NCI-H1694 (cell line): ENCODE data around the gene ALPL.
"Not testable (repeated sequence)": the region's sequence is repeated elsewhere in the genome, so short reads cannot be mapped to it uniquely, and the experiment has no call there.

ENCODE experiments used
- DNase-seq: peaks from one replicate; lab custom pipeline; 2025; lab: John Stamatoyannopoulos, UW

The ALPL gene

DNA sequence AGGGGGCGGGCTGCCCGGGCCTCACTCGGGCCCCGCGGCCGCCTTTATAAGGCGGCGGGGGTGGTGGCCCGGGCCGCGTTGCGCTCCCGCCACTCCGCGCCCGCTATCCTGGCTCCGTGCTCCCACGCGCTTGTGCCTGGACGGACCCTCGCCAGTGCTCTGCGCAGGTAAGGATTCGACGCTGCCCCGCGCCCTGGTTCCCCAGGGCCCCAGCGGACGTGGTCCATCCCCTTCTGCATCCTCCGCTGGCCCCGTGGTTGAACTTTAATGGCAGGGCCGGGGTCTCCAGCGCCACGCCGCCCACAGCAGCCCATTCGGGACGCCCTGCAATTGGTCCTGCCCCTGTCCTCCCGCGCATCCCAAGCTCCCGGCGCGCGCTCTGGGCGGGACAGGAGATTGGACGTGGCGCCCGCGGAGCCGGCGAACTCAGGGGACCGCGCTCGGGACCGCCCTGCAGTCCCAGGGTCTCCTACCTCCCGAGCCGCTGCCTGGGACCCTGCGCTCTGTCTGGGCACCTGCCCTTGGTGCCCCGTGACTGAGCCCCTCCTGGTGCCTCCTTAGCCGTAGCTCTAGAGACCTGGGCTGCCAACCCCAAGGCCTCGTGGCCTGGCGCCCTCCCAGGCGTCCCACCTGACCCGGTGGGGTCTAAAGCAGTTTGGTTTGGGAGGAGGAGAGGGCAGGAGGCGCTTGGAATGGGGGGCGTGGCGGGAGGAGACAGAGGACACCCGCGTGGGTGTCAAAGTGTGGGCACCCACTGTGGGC is at the start of gene ALPL:
Gene ALPL, plus strand, starts transcription at position 73 of the 762 bp plus-strand sequence. CDS start 44,659 bp downstream, outside the sequence.
- no peak for DNase-seq

DNA sequence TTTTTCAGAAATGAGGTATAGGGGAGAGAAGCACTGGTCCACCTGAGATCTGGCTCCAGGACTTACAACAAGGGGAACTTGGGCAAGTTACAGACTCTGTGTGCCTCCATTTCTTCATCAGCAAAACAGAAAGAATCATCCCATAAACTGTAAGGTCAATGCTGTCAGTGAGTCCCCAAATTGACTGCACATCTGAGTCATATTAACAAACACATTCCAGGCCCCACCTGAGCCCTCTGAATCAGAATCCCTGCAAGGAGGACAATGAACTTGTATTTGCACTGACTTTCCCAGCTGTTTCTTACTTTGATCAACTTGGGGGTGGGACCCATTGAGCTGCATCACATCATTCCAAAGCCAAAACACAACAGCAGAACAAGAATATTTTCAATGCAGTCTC is 44.1 kb upstream of the ALPL start:
- not testable (repeated sequence) for DNase-seq

DNA sequence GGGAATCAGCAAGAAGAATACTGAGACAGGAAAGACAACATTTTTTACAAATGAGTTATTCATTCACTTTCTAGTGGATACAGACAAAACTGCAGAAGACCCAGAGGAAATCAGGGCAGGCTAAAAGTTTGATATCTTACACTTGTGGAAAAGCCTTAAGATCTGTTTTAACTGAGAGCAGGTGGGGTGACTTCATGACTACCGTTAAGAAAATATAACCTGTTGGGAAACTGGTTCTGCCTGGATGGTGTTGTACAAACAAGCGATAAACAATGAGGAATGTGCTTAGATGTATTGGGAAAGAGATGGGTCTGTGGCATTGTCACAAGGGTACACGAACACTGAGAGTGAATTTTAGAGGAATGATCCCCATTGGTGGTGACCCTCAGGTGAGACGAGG is 41.3 kb upstream of the ALPL start:
- DNase-seq = not testable (repeated sequence)

DNA sequence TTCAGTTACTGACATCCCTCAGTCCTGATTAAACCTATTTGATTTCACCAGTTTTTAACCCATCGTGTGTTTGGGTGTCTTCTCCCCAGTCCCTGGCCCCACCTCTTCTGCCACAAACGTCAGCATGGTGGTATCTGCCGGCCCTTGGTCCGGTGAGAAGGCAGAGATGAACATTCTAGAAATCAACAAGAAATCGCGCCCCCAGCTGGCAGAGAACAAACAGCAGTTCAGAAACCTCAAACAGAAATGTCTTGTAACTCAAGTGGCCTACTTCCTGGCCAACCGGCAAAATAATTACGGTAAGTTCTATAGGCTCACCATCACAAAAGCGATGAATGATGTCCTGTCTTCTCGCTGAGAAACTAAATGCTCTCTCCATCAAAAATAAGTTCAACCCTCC is 40.6 kb upstream of the ALPL start:
- DNase-seq = no peak

DNA sequence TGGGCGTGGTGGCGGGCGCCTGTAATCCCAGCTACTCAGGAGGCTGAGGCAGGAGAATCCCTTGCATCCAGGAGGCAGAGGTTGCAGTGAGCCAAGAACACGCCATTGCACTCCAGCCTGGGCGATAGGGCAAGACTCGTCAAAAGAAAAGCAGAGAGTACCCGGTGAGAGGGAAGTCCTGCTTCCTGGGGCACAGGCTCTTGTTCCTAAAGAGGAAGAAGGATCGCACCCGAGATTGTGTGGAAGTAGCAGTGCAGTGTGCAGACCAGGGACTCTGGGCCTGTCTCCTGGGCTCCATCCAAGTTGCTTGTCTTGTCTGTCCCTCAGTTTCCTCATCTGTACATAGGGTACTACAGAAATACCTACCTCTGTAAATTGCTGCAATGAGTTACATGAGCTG is 39.6 kb upstream of the ALPL start:
- DNase-seq = no peak

DNA sequence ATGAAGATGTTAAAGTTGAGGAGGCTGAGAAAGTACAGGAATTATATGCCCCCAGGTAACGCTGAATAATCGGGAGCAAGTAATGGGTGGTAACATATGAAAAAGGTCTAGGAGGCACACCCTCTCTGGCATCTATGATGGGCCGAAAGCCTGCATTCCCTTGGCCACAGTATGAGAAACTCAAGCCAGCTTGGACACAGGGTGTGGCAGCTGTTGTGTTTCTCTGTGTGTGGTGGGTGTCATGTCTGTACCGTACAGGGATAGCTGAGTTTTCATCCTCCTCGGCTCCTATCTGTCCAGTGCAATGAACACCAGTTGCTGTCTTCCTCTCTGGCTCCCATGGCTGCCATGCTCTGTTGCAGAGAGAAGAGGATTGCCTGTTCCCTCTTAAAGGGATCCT is 36.4 kb upstream of the ALPL start:
- DNase-seq = no peak

DNA sequence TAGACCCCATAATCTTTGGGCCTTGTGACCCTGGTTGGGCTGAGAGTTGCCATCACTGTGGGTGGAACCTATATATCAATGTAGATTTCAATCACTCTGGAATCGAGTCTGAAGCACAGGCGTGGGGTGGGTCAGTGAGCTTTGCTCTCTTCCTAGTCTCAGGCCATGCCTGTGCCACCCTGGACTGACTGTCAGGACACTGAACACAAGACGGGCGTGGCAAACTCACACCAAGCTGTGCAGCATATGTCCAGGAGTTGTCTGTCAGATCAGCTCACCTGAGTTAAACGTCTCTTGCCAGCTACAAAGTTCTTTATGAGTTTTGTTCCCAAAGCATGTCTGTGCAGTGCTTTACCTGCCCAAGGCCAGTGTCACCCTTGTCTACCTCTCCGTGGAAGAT is 30.9 kb upstream of the ALPL start:
- DNase-seq = no peak

DNA sequence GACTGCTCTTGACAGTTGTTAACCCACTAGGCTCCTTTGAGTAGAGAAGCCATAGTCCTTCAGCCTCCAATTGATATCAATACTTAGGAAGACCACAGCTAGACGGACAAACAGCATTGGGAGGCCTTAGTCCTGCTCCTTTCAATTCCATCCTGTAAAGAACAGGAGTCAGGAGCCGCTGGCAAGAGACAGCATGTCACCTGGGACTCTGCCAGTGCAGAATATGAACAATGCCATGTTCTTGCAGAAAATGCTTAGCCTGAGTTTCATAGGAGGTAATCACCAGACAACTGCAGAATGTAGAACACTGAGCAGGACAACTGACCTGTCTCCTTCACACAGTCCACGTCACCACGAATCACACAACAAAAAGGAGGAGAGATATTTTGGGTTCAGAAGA is 25.3 kb upstream of the ALPL start:
- not testable (repeated sequence) for DNase-seq

DNA sequence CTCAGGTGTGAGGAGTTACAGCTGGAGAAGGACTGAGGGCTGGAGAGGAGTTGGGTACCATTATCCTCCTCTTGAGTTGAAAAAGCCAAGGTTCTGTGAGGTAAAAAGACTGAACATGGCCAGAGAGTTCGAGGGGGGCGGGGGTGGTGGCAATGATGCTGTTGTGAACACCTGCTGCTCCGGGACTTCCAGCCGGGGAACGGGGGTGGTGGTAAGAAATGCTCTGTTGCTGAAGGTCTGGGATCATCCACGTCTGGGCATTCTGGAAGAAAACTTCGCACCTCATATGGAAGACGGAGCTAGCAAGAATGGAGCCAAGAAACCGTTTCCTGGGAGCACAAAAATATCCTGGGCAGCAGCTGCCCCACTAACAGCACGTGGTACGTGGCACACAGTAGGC is 20.1 kb upstream of the ALPL start:
- no peak for DNase-seq

DNA sequence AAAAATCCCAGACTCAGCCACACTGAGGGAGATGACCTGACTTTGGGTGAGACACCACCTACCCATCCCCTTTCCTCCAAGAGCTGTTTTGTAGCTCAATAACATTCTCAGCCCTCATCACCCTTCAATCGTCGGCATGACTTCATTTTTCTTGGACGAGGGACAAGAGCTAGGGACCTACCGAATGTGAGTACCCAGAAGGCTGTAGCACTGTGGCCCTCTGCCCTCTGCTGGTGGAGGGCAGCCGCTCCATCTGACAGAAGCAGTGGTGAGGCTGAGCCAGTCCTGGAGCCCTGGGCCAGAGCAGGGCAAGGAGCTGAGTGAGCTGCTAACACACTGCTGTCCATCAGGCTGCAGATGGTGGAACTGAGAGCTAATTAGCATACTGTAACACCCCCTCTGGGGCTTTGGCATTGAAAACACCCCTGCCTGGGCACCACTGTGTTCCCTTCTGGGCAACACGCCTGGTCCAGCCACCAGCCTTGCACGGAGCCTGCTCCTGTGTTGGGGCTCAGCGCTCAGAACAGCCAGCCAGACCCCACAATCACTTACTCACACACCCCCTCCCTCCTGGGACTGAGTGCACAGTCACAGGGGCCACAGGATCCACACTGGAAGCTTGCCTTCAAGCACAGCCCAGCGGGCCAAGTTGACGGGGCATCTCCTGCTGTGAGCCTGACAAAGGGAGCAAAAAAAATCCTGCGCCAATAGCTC is 18.3 kb upstream of the ALPL start:
- DNase-seq = no peak

DNA sequence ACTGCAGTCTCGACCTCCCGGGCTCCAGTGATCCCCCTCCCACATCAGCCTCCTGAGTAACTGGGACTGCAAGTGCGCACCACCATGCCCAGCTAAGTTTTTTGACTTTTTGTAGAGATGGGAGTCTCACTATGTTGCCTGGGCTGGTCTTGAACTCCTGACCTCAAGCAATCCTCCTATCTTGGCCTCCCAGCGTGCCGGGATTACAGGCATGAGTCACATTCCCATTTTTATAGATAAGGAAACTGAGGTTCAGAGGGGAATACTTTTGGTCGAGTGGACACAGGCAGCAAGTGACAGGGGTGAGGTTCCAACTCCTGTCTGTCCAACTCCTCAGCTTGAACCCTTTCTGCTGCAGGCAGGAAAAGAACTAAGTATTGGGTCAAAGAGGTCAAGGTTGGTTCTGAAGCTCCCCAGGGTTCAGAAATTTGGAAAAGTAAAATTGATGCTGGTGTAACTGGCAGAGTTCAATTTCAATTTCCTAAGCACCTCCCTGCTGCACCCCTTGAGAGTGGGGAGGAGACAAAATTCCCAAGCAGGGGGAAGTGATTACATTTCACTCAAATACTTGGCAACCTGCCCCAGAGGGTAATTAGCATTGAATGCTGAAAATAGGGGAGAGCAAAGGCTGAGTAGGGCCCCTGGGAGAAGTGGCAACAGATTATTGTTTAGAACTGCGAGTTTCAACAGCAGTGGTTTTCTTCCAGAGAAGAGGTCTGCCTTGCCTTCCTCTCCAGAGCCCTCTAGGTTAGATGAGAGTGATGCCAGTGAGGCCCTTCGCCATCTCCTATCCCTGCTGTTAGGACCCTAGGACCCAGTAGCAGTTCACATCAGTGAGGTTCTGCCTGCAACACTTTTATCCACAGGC is 17.5 kb upstream of the ALPL start:
- peak; percentile 23 for DNase-seq

DNA sequence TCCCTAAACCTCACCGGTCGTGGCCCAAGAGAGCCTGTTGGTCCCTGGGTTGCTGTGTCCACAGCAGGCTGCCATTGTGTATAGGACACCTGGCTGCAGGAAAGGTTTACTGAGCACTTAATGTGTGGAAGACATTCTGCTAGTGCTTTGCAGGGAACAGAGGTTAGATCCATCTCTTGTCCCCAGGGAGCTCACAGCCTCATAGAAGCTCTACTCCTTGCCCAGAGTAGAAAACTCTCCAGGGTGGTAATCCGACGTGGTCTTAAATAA is 16.9 kb upstream of the ALPL start:
- DNase-seq = no peak

DNA sequence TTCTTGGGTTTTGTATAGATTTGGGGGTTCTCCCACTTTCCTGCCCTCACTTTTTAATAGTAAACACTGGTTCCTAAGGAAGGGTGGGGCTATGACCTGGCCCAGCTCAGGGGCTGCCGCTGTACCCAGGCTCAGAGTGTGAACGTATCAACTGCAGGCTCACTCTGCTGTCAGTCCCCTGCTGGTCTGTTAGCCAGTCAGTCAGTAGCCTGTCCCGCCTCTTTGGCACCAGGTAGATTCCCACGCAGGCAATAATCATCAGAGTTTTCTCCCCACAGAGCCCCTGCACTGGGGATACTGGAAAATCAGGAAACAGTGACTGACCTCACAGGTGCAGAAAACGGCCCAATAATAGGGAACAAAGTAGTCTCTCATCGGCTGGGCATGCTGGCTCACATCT is 15.0 kb upstream of the ALPL start:
- no peak for DNase-seq

DNA sequence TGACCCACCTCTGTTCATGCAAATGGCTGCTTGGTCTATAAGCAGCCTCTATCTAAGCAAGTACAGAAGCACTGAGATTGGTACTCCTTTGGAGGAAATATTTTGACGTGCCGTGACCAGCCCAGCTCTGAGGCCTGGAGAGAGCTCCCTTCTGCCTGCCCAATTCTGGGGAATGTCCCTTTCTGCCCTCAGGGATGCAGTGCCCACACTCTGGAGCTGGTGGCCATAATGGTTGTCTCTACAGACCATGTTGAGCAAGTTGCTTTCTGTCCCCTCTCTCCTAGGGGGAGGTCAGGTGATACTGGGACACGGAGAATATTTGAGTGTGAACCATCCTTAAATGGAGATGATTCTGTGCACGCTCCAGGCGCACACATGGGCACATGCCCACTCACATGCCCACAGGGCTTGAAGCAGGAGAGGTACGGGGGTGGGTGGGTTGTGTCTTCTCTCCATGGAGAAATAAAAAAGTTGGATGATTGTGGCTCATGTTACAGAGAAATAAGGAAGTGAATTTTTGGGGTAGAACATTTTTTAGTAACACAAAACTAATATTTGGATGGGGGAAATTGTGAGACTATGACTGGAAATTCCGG is 13.9 kb upstream of the ALPL start:
- no peak for DNase-seq

DNA sequence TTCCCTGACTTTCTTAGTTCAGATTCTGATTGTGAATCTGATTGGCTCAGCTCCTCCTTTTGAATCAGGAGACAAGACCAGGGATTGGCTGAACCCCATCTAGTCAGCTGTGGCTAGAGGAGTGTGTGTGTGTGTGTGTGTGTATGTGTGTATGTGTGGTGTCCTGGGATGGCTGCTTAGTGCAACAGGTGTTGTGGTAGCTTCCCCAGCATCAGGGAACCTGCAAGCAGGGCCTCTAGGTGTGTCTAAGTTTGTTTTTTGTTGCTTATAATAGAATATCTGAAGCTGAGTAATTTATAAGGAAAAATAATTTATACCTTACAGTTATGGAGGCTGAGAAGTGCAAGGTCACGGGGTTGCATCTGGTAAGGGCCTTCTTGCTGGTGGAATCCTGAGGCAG is 13.2 kb upstream of the ALPL start:
- no peak for DNase-seq

DNA sequence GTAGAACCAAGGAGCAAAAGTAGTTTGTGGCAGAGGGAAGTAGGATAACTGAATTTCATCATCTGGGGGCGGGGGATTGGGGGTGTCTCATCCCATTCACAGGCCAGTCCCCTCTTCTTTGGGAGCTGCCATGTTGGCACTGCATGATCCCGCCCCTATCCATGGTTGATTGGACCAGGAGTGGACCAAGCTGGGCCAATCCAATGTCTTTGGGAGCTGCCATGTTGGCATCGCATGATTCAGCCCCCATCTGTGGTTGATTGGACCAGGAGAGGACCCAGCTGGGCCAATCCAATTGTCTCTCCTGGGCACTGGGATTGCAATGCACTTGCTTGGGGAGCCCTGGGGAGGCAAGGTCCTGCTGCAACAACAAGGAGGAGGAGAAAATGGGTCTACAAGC is 12.3 kb upstream of the ALPL start:
- DNase-seq = no peak

DNA sequence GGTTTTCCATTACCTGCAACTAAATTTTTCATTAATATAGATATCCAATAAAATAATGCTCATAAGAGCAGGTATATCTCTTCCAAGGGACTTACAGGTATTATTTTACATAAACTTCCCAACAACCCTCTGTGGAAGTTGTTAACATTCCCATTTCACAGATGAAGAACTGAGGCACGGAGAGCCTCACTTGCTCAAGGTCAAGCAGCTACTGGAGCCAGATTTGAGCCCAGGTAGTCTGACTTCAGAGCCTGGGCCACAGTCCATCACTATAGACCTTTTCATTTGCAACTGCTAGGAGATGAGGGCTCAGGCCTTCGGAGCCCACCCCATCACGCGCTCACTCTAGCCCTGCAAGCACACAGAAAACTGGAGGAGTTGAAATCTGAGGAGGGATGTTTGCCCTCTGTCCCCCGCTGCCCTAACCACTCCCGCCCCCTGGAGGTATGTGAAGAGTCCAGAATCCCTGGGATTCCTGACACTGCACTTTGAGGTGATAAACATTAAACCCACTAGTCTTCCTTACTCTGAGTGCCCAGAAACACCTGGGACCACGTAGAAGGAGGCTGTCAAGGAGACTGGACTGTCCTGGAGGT is 11.7 kb upstream of the ALPL start:
- no peak for DNase-seq

DNA sequence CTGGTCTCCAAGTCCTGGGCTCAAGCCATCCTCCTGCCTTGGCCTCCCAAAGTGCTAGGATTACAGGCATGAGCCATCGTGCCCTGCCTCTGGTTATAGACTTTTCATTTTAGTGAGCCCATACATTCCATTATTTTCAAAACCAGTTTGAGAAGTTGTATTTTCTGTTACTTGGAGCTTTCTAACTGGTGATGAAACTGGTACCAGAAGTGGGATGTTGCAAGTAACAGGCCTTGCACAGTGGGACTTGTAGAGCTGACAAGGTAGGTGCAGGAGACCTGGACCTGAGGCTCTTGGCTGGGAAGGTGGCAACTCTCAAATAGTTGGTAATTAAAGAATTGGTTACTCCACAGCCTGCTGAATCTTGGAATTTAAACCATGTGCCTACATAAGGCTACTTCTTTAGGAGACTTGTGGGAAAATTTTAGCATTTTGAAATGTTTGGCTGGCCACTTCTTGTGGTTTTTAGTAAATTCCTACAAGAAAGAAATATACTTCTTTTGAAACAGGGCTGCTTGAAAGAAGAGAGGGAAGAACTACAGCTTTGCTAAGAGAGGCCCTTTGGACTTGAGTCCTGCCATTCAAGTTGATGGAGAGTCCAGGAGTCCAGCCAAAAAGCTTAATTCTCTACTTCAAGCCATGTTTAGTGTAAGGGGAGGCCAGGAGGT is 9.8 kb upstream of the ALPL start:
- no peak for DNase-seq

DNA sequence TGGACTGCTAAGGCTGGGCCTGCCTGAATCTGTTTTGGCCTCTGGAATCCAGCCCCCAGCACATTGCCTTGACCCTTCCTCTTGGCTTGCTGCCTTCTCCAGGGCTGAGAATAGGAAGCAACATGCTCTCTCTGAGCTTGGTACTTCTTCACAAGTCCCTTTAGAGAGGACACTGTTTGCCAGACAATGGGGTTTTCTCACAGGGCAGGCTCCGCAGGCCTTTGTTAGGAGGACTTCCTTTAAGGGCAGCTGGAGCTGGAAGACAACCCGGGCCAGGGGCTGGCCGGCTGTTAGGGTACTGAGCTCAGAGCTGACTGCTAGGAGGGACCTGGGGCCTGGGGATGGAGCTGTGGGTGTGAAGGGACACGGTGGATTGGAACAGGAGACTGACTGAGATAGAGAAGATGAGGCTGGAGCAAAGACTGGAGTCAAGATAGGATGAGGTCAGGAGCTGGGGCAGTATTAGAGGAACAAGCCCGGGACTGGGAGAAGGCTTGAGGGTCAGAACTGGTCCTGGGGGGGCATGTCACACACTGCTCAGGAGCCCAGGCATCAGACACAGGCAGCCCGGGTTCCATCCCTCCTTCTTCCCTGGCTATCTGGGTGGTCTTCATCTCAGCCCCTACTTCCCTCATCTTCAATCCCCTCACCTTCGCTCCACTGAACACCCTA is 5.4 kb upstream of the ALPL start:
- no peak for DNase-seq

DNA sequence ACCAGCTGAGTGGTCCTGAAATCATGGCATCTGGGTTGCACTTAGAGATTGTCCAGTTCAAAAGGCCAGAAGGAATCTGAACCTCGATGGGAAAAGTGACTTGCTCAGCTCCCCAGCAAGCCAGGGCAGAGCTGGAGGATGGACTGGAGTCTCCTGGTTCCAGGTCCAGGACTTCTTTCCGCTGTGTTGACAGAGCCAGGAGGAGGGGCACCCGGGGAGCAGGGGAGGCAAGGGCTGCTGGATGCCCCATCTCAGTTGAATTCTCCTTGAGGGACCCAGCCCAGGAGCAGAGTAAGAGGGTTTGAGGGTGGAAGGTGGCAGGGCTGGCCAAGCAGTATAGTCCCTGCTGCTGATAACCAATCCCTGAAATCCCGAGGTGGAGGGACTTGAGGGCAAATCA is 2.4 kb upstream of the ALPL start:
- DNase-seq = no peak
